Stimulated activated CD4-positive, alpha-beta T cell treated with anti-CD3 and anti-CD28 coated beads, Interleukin-1b, Interleukin-23, amount 100 ng/mL, for 24 hours (primary cell): ENCODE measurements around the gene CACNA2D3.

Experiments
- DNase-seq, 4 experiments: peaks; one replicate each; pipeline ENCODE4 v3.0.0-alpha.2; 2020; ENCODE audit warnings: low read depth in 4 of 4, low spot score in 1 of 4

Gene CACNA2D3

DNA sequence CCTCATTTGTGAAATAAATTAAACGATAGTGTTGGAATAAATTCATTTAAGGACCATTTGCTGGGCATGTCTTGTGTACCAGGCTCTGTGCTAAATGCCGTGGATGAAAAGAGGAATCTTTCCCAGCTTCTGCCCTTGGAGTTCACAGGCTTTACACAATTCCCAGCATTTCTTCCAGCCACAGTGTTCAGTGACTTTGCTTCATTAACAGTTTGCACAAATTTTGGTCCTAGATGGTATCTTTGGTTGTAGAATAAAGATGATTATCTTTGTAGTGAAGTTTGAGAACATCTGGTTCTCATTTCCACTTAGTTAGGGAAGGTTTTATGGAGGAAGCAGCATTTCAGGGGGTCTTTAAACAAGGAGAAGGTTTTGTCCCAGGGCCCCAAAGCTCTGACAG is 705.4 kb downstream of the CACNA2D3 start:
- DNase-seq = no peak

DNA sequence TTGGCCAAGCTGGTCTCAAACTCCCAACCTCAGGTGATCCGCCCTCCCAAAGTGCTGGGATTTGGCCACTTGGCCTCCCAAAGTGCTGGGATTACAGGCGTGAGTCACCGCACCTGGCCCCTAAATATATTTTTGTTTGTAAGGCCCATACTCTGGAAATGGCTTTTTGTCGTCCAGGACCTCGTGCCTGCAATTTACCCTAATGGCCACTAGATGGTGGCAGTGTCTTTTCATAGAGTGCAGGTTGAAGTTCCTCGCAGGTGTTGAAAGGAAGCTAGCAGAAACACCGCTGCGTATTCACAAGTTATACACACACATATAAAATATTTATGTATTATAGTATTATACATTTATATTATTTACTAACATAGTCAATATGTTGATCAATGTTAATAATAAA is 708.3 kb downstream of the CACNA2D3 start:
- DNase-seq = no peak

DNA sequence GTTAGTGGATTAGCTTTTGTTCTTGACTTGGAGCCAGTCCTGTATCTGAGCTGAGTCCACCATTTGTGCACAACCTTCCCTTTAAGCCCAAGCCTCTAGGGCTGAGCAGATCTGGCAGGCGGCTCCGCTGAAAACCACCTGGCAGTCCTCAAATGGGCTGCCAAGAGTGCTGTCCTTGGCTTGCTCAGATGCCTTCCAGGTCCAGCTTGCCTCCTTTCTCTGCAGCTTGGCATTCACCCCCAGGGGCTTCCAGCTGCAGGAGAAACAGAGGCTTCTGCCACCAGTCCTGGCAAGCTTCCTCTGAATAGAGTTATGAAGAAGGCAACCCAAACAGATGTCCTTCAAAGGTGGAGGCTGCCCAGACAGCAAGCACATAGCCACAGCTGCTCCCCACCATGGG is 708.8 kb downstream of the CACNA2D3 start:
- DNase-seq = no peak

DNA sequence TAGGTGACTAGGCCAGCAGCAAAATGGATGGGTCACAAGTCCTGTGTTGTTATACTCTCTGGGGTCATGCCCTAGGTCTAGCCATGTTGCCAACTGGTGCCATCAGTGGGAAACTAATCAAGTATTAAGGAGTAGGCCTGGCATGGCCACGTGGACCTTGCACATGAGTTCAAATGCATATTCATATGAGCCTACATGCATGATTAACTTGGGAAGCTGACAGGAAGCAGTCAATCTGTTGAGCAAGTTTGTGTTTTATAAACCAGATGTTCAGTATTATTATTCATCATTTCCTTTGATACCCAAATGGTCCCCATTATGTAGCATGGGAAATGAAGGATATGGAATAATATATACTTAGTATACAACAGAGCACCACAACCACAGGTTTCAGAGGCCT is 710.5 kb downstream of the CACNA2D3 start:
- DNase-seq = no peak

DNA sequence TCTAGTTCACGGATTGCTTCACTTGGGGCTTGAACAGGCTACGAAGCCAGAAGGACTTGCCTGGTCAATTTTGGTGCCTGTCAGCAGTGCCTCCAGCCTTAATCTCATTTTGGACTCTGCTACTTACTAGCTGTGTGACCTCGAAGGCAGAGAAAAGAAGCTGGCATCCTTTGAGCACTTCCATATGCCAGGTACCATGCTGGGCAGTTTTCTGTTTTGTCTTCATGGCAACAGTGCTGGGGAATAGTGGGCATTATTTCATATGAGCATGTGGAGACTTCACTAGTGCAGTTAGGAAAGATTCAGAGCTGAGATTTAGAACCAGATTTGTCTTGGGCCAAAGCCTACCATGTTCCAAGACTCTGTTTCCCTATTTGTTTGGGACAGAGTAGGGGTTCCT is 713.3 kb downstream of the CACNA2D3 start:
- DNase-seq = no peak

DNA sequence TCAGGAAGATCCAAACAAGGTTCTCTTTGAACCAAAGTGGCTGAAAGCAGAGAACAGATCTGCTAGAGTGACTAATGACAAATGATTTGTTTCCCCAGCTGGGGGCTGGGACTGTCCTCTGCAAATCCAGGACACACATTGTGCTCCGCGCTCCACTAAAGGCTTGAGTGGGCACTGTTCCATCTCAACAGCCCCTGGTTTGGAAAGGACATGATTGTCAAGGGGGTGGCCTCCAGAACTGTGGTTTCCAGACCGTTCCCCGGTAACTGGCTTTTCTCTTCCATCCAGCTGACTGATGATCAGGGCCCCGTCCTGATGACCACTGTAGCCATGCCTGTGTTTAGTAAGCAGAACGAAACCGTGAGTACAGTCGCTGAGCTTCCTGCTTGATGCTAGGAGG is 714.5 kb downstream of the CACNA2D3 start:
- DNase-seq = no peak

DNA sequence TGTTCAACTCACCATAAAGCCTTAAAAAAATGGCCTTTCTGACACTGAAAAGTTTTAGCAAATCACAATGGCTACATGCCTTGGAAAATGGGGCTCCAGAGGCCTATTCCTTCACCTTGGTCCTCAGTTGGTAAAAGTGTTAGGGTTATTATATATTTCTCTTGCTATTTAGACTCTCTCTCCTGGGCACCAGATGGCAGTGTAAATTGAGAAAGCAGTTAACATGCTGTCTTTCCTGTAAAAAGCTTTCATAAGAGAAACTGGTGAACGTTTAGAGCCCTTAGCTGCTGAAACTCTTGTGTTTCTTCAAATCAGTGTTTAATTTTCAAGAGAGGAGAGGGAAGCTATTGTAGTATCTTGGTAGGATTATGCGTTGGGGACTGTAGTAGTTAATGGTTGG is 715.6 kb downstream of the CACNA2D3 start:
- DNase-seq = no peak

DNA sequence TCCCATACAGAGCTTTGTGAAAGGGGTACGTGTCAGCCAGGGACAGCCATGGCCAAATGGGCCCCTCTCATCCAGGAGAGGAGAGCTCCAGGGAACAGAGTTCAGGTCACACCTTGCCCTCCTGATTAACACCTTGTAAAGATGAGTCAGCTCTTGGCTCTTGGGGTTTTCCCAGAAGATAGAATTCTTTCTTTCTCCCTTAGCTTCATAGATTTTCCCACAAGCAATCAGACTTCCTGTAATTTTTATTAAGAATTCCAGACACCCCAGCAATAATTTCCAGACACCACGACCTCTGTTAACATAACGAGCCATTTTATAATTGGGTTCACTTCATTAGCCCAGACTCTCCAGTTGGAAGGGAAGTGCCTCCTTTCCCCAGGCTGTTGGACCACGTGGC is 719.1 kb downstream of the CACNA2D3 start:
- no peak for DNase-seq

DNA sequence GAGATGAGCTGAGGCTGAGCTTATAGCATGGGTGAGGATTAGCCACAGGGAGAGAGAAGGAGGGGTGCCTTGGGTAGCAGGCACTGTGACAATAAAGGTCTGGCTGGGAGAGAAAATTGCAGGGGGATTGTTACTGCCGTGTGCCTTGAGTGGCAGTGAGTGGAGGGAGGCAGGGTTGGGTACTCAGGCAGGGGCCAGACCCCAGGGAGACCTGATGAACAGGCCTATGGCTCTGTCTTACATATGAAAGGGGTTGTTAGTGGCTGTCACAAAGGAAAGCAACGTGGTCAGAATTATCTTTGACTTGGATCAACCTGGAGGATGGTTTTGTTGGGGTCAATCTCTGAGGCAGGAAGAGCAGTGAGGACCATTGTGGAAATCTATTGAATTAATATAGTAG is 721.0 kb downstream of the CACNA2D3 start:
- no peak for DNase-seq

DNA sequence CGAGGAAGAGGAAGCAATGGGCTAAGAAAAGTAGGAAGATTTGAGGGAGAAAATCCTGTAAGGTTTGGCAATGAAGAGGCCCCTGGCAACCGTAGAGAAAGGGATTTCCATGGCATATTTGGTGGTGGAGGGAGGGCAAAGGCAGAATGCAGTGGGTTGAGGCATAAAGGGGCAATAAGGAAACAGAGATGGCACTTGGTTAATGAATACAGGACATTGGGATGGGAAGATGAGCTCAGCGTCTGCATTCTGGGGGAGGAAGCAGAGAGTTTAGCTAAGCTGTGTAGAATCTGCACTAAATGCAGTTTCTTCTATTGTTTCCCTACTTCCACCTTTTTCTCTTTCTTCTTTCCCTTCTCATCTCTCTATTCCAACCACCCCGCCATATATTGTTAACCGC is 721.9 kb downstream of the CACNA2D3 start:
- DNase-seq = no peak

DNA sequence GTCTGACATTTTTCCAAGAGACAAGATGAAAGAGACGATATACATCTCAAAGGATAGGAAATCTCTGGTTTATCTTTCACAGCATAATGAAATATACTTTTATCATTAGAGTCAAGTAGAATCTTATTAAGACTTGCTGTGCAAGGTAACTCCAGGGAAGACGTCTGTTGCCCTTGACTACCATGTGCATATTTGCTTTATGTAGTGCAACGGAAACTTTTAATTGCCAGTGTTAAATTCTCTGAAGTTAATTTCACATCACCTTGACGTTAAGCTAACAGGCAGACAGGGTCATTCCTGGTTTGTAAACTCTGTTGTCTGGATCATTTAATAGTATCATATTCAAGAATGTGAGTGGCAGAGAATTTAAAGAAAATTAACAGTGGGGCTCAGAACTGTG is 722.7 kb downstream of the CACNA2D3 start:
- no peak for DNase-seq

DNA sequence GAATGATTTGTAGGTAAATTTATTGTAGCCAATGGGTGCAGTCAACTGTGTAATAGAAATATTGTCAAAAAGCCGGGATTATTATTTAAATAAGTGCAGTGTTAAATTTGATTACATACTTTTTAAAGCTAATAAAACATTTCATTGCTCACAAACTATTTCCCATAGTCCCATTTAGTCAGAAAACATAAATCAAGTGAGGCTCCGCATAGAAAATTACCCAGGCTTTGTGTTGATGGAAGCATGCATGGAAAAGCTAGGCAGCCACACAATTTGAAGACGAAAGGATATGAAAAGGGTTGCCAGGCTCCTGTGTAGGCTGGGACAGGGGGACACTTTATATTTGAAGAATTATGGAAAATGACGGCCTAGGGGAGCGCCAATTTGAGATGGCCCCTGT is 723.2 kb downstream of the CACNA2D3 start:
- no peak for DNase-seq

DNA sequence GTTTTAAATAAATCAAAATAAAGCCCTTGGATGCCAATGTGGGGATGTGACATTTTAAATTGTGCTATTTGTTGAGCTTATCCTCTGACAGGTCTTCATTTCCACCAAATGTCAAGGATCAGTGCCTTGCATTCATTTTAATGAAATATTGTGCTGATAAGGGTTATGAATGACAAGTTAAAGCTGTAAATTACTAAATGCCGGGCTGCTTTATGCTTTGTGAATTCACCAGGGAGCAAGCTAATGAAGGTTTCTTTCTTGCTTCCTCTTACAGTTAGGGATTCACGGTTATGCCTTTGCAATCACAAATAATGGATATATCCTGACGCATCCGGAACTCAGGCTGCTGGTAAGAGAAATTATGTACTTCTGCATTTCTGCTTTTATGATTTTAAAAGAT is 723.8 kb downstream of the CACNA2D3 start:
- DNase-seq = no peak

DNA sequence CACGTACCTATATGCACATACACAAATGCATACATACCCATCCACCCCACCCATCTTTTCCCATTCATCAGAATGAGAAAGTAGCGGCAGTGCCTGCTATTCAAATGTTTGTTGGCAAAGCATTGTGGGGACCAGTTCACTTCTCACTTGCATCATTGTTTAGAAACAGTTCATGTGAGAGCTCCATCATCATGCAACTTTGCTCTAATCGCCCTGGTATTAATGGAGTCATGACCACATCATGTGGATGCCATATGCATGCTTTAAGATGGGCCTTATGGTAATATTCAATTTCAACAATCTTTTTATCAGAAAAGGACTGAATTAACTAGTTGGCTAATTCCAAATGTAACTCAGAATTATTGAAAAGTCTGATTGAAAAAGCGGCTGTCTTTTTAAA is 725.0 kb downstream of the CACNA2D3 start:
- DNase-seq = no peak

DNA sequence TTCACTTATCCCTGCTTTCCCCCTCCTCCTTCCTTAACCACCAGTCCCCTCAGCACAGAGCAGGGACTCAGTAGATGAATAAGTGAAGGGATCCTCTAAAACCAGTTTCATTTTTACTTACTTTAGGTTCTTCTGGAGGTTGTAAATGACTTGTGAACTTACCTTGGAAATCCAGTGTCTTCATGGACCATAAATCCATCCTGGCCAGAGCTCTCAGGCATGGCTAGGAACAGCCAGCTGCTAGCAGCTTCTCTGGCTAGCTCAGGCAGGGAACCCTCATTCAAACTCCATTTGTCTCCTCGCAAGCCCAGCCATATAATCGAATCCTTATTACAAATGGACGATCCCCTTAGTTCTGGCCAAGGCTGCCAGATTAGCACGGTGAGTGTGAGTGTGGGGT is 727.0 kb downstream of the CACNA2D3 start:
- DNase-seq = no peak

DNA sequence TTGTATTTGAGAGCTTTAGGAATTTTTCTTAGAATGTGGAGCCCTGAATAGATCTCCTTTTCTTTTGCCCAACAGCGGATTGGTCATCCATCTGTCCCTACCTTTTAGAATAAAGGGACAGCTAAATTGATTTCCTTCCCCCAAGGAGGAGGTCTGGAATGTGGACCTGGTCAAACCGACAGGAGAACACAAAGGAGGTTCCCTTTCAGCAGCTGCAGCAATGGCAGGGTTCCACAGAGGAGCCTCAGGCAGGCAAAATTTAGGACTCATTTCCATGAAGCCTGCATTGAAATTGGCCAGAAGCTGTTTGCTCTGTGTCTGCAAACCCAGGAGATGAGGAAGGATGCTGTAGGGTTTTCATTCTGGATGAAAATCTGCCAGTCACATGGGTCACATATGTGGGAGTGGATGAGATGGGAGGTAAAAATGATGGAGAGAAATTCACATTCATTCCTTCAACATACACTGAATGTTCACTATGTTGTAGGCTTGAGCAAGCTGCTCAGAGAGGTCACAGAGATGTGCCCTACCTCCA is 728.2 kb downstream of the CACNA2D3 start:
- DNase-seq = no peak

DNA sequence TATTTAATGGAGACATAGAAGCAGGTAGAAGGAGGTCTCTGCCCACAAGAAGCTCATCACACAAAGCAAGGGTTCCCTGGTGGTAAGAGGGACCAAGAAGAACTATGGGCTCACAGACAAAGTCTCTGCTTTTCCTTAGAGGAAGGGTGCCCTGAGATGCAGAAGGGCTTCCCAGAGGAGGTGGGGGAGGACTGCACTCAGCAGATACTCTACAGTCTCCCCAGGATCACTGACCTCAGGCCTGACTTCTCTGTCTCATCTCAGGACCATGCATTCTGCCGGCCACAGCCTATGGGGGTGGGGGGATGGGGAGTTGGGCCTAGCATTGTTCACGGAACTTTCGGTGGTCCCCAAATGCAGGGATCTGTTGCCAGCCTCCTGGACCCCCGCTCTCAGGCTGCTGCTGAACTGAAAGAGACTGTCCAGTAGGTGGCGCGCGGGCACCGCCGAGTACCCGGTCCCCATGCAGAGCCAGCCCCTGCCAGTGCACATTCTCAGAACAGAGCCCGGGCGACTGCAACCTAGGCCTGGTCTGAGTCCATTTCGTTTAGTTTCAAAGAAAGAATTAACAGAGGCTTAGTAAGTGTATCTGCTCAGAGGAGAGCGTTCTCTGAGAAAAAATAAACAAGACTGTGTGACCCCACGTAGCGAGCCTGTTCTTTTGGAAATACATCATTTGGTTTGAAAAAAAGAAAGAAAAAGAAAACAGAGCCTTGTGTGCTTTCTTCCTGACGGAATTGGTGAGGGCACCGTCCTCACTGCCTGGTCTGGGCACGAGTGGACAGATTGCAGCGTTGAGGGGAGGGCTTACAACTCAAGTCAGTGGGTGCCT is 731.4 kb downstream of the CACNA2D3 start:
- DNase-seq = peak in 3 of 4 experiments; percentile 11 to 38 (median 24)

DNA sequence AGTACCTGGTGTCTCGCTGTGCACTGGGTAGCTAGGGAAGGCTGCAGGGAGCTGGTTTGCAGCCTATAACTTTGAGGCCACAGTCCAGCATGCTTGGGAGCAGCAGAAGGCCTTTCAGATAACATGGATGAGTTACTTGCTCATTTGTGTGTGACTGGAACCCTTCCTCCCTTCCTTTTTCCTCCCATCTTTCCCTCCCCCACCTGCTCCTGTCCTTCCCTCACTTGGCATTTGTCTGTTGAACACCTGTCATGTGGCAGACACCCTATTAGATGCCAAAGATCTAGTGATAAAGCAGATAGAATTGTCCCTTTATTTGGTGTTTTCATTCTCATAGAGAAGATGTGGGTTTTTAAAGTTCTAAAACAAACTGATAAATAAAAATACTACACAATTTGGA is 733.9 kb downstream of the CACNA2D3 start:
- DNase-seq = no peak

DNA sequence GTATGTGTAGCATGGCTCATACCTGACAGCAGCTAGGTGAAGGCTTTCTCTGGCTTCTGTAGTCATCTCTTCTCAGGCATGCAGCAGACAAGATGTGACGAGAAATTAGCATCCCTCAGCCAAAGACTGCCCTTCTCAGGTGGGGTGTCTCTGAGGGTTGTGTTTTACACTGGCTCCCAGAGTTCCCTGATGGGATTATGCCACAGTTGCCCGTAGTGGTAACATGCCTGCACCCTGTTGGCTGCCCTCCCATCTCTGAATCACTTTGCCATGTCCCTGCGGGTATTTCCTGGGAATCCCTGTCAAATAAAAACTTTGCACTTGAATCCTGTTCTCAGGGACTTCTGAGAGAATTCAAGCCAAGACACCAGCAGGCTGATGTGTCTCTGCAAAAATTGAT is 735.0 kb downstream of the CACNA2D3 start:
- DNase-seq = no peak

DNA sequence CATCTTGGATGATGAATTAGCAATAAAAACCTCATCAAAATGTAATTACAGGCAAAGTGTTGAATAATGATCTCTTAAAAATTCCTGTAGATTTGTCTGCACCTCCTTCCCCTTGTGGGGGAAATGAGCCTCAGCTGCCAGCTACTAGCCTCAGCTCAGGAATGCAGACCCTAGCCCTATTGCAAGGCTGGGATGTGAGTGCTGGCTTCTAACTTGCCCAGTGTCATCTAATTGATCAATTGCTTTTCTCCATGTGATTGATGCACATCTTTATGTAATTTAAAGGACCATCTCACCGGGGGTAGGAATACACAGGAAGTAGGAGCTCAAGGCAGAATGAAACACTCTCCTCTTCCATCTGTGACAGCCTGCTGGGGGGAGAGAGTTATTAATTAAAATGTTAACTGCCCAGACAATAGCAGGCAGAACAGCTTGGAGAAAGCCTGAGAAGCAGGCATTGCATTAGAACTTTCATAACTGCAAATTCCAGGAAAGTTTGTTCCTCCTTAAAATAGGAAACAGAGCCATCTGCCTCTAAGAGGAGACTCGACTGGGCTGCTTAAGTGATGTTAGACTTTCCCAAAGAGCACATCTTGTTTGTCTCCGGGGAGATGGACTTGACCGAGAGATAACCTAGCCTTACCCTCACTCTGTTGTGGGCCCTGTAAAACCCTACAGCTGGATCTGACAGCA is 735.9 kb downstream of the CACNA2D3 start:
- no peak for DNase-seq

DNA sequence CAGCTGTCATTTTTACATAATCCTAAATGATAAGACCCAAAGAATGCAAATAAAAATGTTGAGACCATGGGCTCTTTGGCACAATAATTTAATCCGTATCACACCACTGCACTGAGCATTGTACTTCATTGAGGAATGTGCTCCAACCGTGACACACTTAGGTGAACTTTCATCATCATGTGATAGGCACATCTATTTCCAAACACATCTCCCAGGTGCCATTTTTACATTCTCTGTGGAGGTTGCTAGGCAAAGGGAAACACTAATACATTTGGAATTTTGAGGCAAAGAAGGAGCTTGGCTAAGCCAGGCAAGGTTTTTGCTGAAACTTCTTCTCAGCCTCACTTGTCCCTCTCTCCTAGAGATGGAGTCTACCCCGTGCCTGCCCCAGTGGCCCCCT is 736.8 kb downstream of the CACNA2D3 start:
- DNase-seq = no peak

DNA sequence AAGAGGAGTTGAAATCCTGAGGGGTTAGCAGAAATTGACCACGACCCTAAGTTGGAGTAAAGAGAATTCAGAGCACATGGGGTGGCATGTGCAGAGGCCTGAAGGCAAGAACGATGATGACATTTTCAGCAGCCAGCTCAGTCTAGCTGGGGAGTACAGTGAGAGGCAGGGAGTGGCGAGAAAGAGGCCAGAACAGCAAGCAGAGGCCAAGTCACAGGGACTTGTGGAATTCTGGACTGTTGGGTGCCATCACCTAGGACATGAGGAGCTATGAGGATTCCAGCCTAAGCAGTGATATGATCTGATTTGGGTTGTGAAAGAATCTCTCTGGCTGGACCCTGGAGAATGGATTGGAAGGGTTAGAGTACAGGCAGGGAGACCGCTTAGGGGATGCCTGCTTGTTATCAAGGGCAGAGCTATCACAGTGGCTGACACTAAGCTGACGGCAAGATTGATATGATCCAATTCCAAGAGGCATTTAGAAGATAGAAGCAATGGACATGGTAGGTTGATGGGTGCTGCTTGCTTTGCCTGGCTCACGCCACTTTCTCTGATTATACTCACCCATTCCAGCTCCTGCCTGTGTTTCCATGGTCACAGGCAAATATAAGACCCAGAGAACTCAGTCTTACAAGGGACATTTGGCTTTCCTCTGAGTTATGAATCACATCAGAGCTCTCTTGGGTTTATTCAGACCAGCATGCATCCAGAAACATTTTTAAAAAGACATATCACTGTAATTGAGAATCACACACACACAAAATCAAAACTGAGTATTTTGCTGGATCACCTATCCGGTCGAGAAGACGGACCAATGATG is 739.1 kb downstream of the CACNA2D3 start:
- no peak for DNase-seq
